Measurements from ENCODE around the gene SEC14L2. TPM values are rescaled to one million over a fixed set of nuclear protein-coding genes. Genes with fewer than 3 reads are reported as not detected.

SEC14L2 gene
- total and polyA plus RNA-seq, 10 of the 15 experiments (the other 5 are each of a cell fraction or from before 2014, with no cell fraction given), result 0.08 to 4.0 (median 0.48) TPM

- Histone ChIP-seq H3K4me2 (ENCODE audit: control insufficient read depth, insufficient read depth) (no peak overlapping the region), H3K27me3 (replicated peaks in 1 of 2; ENCODE audit: control insufficient read depth in 2 of 2, insufficient read depth in 2 of 2, low read length in 1 of 2) (no peaks in the 10 kb centered on the region), H4K20me1 (ENCODE audit: control insufficient read depth, insufficient read depth) (no peaks in the 10 kb centered on the region), H3K36me3 (ENCODE audit: control insufficient read depth in 2 of 2, insufficient read depth in 2 of 2, low read length in 1 of 2) (no peaks in the 10 kb centered on the region; a peak in 1 of 4 replicates), H2AFZ (ENCODE audit: control insufficient read depth, low read depth, low read length) (no peak overlapping the region), H3K4me3 (no peak overlapping the region), H3K27ac (ENCODE audit: control insufficient read depth, insufficient read depth) (no peak overlapping the region), H3K79me2 (ENCODE audit: control insufficient read depth, insufficient read depth, low read length) (no peaks in the 10 kb centered on the region), H3K9ac (ENCODE audit: control insufficient read depth, insufficient read depth, low read length) (no peak overlapping the region), H3K4me1 (ENCODE audit: control insufficient read depth, insufficient read depth, low read length) (0 out of 2 replicates have a peak, but pooled peaks cover 5% of the 10 kb centered on the region), H3K9me3 (replicated peaks; ENCODE audit: control insufficient read depth, insufficient read depth, low read length) (no peaks in the 10 kb centered on the region)
- BruUV-seq (replicated peaks), result no TSS peak
- in situ Hi-C loops (cut with MboI) (no loop called here), intact Hi-C loops (cut with micrococcal nuclease; ENCODE audit: unreplicated experiment) (no loop called here)
- no peak for DNase-seq (ENCODE audit: low read depth, low spot score)
- FAIRE-seq, result no peak
- ChIA-PET SMC1A (ENCODE audit: uncharacterized antibody, unreplicated experiment) (interaction anchor here (0.6 to 1.3 kb wide), 3 partner anchors 9 to 1552 kb away, joined by 4 to 5 read pairs (median 4); no protein-coding TSS in a partner anchor), POLR2A (interaction anchor here (0.9 to 2.9 kb wide), 2 partner anchors 13 to 17 kb away, joined by 3 to 10 read pairs; no protein-coding TSS in a partner anchor), RAD21 (ENCODE audit: unreplicated experiment) (interaction anchor here (0.8 kb wide), 1 partner anchor 21 kb away, joined by 4 read pairs; no protein-coding TSS in a partner anchor), CTCF (interaction anchor here (0.6 to 2.7 kb wide), 8 partner anchors 11 to 294 kb away, joined by 3 to 12 read pairs (median 3); partner anchors contain the start of gene RNF215)
- ATAC-seq, result no peak
- 58% methylated on average over 4 of the region's 4 CpGs for WGBS (ENCODE audit: insufficient coverage, insufficient replicate concordance, low lambda C conversion rate, missing lambda C conversion rate)
- no peak for TF ChIP-seq NR2C2 (IDR thresholded peaks at IDR 0.05; ENCODE audit: borderline replicate concordance, control insufficient read depth, insufficient read length, low read depth)
- no peak for TF ChIP-seq ZNF207 (IDR thresholded peaks at IDR 0.05; ENCODE audit: borderline replicate concordance)
- TF ChIP-seq E2F4 (IDR thresholded peaks at IDR 0.05; ENCODE audit: low read depth, low read length), result no peak
- no peak for TF ChIP-seq HCFC1 (IDR thresholded peaks at IDR 0.05; ENCODE audit: low read length)
- TF ChIP-seq TCF7 (IDR thresholded peaks at IDR 0.05; ENCODE audit: borderline replicate concordance), result no peak
- TF ChIP-seq HDGF (IDR thresholded peaks at IDR 0.05), result no peak
- TF ChIP-seq FOXM1 (IDR thresholded peaks at IDR 0.05; ENCODE audit: low read depth, low read length), result no peak
- TF ChIP-seq E4F1 (IDR thresholded peaks at IDR 0.05; ENCODE audit: borderline replicate concordance, partially characterized antibody), result no peak
- TF ChIP-seq EED (IDR thresholded peaks at IDR 0.05; ENCODE audit: low read depth), result no peak
- TF ChIP-seq MXI1 (IDR thresholded peaks at IDR 0.05; ENCODE audit: low read depth, low read length), result no peak
- TF ChIP-seq ZBTB40 (IDR thresholded peaks at IDR 0.05; ENCODE audit: borderline replicate concordance), result no peak
- TF ChIP-seq USF2 (IDR thresholded peaks at IDR 0.05; ENCODE audit: borderline replicate concordance, low read depth, low read length), result no peak
- no peak for TF ChIP-seq MLLT1 (IDR thresholded peaks at IDR 0.05)
- no peak for TF ChIP-seq SREBF2 (IDR thresholded peaks at IDR 0.05; ENCODE audit: low read length)
Observed at GRCh38 chr22:30405731-30406130, 8.9 kb downstream of the SEC14L2 start.

Data from GM12878 (cell line).